GM23338 (cell line): ENCODE measurements around the gene THRB.

Source experiments
- CREB1 ChIP-seq: fragments of 250-450 bp; sonication (Bioruptor Pico); IDR thresholded peaks from 2 replicates; pipeline ENCODE4 v1.5.0; 2020; ENCODE audit warnings: low read depth, mild to moderate bottlenecking, moderate library complexity
- CTCF ChIP-seq, 2 experiments: fragments of 200-600 bp in 1 of 2; sonication (generic) in 1 of 2; conservative IDR thresholded peaks; 2 replicates each; pipeline versions ENCODE4 v1.5.1 to v1.6.1; 2016 to 2017; ENCODE audit warnings: antibody characterized with exemption in 2 of 2, low read depth in 2 of 2, mild to moderate bottlenecking in 2 of 2, moderate library complexity in 1 of 2
- EZH2 ChIP-seq: fragments of 200-600 bp; sonication (generic); IDR thresholded peaks from one replicate; pipeline ENCODE4 v1.8.0; 2017; ENCODE audit warnings: antibody characterized with exemption, mild to moderate bottlenecking, low read depth; ENCODE audit not compliant: unreplicated experiment
- EZH2phosphoT487 ChIP-seq: fragments of 200-600 bp; sonication (generic); IDR thresholded peaks from one replicate; pipeline ENCODE4 v1.8.1; 2018; ENCODE audit warnings: antibody characterized with exemption; ENCODE audit not compliant: unreplicated experiment
- JUNB ChIP-seq: IDR thresholded peaks from one replicate; pipeline ENCODE4 v1.6.1; 2016; ENCODE audit warnings: antibody characterized with exemption; ENCODE audit not compliant: unreplicated experiment
- NANOG ChIP-seq: IDR thresholded peaks from 2 replicates; pipeline ENCODE4 v1.6.1; 2016; ENCODE audit warnings: antibody characterized with exemption, borderline replicate concordance
- POLR2AphosphoS5 ChIP-seq: IDR thresholded peaks from 2 replicates; pipeline ENCODE4 v1.6.1; 2016; ENCODE audit warnings: antibody characterized with exemption, low read depth
- REST ChIP-seq: IDR thresholded peaks from one replicate; pipeline ENCODE4 v1.6.1; 2018; ENCODE audit warnings: antibody characterized with exemption; ENCODE audit not compliant: unreplicated experiment
- STAT1 ChIP-seq: IDR thresholded peaks from one replicate; pipeline ENCODE4 v1.6.1; 2016; ENCODE audit warnings: antibody characterized with exemption; ENCODE audit not compliant: unreplicated experiment
- ZNF114 ChIP-seq: fragments of 250-450 bp; sonication (Bioruptor Pico); IDR thresholded peaks from 2 replicates; pipeline ENCODE4 v1.5.0; 2020; ENCODE audit warnings: mild to moderate bottlenecking, moderate library complexity
- ZNF331 ChIP-seq: fragments of 250-450 bp; sonication (Bioruptor Pico); IDR thresholded peaks from 2 replicates; pipeline ENCODE4 v1.5.0; 2020; ENCODE audit warnings: low read depth, mild to moderate bottlenecking, moderate library complexity
- TF ChIP-seq, protein P1 (sequence below): IDR thresholded peaks from 2 replicates; pipeline ENCODE4 v1.6.1; 2016; ENCODE audit warnings: antibody characterized with exemption

DNA sequence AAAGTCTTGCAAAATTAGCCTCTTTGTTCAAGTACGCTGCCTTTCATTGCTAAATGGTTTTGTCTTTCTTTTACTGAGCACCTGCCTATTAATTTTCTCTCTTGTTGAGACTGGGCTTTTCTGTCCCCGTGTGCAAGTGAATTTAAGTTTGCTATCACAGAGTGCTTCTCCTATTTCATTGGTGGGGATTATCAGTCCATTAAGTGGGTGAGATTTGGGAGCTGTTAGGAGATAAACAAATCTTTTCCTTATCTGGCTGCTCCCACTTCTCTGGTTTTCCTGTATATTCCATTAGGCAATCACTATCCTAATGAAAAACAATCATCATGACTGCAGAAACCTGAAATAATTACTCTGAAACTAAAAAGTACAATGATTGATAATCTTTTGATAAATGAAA lies 295.4 kb downstream of the THRB start:
- no peak for TF ChIP-seq CTCF (conservative IDR thresholded peaks at IDR 0.05; ENCODE audit: low read depth in 2 of 2)
- no peak for TF ChIP-seq EZH2phosphoT487
- no peak for TF ChIP-seq EZH2
- TF ChIP-seq REST: no peak
- no peak for TF ChIP-seq POLR2AphosphoS5
- no peak for TF ChIP-seq STAT1
- no peak for TF ChIP-seq JUNB
- no peak for TF ChIP-seq ZNF331
- TF ChIP-seq CREB1 (CRISPR knock-in tag): no peak
- no peak for TF ChIP-seq NANOG
- TF ChIP-seq, protein P1, sequence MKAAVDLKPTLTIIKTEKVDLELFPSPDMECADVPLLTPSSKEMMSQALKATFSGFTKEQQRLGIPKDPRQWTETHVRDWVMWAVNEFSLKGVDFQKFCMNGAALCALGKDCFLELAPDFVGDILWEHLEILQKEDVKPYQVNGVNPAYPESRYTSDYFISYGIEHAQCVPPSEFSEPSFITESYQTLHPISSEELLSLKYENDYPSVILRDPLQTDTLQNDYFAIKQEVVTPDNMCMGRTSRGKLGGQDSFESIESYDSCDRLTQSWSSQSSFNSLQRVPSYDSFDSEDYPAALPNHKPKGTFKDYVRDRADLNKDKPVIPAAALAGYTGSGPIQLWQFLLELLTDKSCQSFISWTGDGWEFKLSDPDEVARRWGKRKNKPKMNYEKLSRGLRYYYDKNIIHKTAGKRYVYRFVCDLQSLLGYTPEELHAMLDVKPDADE: no peak
- no peak for TF ChIP-seq ZNF114
